ENCODE results near the gene SLC25A23. TPM values are rescaled to one million over a fixed set of nuclear protein-coding genes. Genes with fewer than 3 reads are reported as not detected.
"Not testable (repeated sequence)": the region's sequence is repeated elsewhere in the genome, so short reads cannot be mapped to it uniquely, and the experiment has no call there.

Gene SLC25A23
- total RNA-seq = 100 to 1,000 TPM; 111 to 328 (median 240) TPM

DNA sequence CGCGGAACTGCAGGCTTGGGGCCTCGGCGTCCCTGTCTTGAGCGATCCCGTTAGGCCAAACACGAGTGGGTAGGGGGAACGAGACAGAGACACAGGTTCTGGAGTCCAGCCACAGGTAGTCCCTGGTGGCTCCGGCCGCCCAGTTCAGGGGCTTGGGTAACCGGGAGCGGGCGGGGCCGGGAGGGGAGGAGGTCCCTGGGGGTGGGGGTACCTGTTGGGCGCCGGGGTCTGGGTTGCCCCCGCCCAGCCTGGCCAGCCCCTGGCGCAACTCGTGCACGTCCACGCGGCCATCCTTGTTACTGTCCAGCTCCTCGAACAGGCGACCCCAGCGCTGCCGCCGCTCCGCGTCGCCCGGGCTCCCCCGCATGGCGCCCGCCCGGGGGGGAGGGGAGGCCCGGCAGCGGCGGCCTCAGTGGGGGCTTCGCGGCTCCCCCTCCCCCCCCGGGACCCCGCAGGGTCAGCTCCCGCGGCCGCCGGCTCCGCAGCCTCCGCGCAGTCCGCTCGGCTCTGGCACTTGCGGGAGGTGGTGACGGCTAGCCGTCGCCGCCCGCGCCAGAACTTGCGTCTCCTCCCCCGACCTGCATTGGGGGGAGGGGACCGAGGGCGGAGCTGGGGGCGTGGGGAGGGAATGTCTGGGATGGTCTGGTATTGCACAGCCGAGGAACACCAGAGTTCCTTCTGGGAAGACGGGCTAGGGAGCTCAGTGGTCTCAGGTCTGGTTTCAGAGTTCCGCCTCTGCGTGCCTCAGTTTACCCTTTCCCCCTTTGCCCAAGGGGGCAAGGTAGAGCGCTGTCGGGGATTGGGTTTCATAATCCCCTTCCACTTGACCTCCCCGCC is at the start of gene SLC25A23:
TSS of gene SLC25A23 (minus strand) at position 531 of the 837 bp plus-strand sequence. CDS start at position 367, 164 bp downstream.
- WGBS, 2 donors (ENCODE audit: low coverage in 1 of 2) = 0 to 5% methylated on average over 2 to 8 of the region's 70 CpGs
- peak within 1 kb of the TSS; percentile 54 to 94 for H3K4me3 ChIP-seq
- H3K27ac ChIP-seq = peak within 1 kb of the TSS; percentile 75 to 94 (median 91)
- peaks cover 0 to 30% (median 10%) of the 10 kb centered on the region in 3 donors for H3K4me1 ChIP-seq
- ATAC-seq = peak; percentile 71
- H3K36me3 ChIP-seq = peaks cover 0 to 30% of the 10 kb centered on the region in 2 donors
- TF ChIP-seq POLR2A (IDR thresholded peaks at IDR 0.05) (peak; percentile 24 to 43), CTCF (IDR thresholded peaks at IDR 0.05) (no peak)
- peaks cover 18% of the 10 kb centered on the region for H3K27me3 ChIP-seq
- H3K9me3 ChIP-seq = peaks cover 0 to 5% (median 0%) of the 10 kb centered on the region in 3 donors

DNA sequence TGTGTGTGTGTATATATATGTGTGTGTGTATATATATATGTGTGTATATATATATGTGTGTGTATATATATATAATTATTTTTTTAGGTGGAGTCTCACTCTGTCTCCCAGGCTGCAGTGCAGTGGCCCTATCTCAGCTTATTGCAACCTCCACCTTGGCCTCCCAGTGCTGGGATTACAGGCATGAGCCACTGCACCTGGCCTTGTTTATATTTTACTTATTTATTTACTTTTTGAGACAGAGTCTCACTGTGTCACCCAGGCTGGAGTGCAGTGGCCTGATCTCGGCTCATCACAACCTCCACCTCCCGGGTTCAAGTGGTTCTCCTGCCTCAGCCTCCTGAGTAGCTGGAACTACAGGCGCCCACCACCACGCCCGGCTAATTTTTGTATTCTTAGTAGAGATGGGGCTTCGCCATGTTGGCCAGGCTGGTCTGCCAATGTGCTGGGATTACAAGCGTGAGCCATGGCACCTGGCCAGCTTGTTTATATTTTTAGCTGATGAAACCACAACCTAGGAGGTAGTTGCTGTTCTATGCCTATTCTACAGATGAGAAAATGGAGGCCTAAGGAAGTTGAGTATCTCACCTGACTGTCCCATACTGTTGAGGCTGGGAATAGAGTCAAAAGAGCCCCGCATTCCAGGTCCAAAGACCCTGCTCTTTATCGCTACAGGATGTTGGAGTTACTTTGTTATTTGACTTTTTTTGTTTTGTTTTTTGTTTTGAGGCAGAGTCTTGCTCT is 48.6 kb upstream of the SLC25A23 start:
- ATAC-seq, H3K4me1 ChIP-seq, H3K27ac ChIP-seq, H3K36me3 ChIP-seq, H3K9me3 ChIP-seq, H3K4me3 ChIP-seq: not testable (repeated sequence)
- peaks cover 36% of the 10 kb centered on the region for H3K27me3 ChIP-seq
- WGBS, 2 donors (ENCODE audit: low coverage in 1 of 2) = 88% methylated on average over 6 of the region's 9 CpGs; no CpG with 5 or more reads in 1 of the 2 donors

GRCh38 chr19:6503407-6504201 is 44.0 kb upstream of the SLC25A23 start:
- no peaks in the 10 kb centered on the region for H3K36me3 ChIP-seq
- no peak overlapping the region for H3K27ac ChIP-seq
- TF ChIP-seq POLR2AphosphoS5 (IDR thresholded peaks at IDR 0.05) = no peak
- TF ChIP-seq CTCF (IDR thresholded peaks at IDR 0.05) = no peak
- TF ChIP-seq POLR2A (IDR thresholded peaks at IDR 0.05) = no peak
- ATAC-seq = no peak
- 73 to 74% methylated on average over 6 to 8 of the region's 9 CpGs for WGBS, 2 donors (ENCODE audit: low coverage in 1 of 2)
- H3K27me3 ChIP-seq = peaks cover 74% of the 10 kb centered on the region
- H3K4me3 ChIP-seq = no peak overlapping the region
- no peaks in the 10 kb centered on the region for H3K9me3 ChIP-seq
- H3K4me1 ChIP-seq = peaks cover 0 to 12% (median 6%) of the 10 kb centered on the region in 3 donors

DNA sequence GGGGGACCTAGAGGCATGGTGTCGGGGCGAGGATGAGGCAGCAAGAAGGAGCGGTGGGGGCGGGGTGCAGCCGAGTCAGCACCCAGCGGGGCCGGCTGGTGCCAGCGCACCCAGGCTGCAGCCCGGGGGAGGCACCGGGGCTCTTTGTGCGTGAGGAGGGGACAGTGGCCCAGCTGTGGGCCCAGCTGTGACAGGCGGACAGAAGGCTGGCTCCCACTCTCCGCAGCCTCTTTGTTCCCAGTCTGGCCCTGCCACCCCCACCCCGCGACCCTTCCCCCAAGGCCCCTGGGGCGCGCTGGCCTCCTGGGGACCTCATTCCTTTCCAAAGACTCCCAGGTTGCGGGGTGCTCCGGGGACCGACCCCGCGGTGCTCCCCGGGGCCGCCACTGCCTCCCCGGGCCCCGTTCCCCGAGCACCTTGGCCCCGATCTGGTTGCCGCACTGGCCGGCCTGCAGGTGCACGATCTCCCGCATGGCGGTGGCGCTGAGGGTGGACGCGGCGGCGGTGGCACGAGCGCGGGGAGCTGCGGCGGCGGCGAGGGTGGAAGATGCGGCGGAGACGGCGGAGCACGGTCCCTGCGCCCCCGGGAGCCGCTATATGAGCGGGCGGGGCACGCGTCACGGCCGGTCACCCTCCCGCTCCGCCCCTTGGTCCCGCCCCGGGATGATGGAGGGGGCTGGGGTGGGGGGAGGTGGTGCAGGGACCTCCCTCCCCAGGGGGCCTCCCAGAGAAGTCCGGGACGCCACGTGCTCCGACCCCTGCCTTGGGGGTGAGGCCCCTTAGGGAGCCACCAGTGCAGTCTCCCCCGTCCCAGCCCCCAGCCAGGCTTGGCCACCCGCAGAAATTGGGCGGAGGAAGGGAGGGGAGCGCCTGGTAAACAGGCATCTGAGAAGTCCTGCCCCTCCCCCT is 42.4 kb upstream of the SLC25A23 start, which contains the start of gene TUBB4A:
TSS of gene TUBB4A (minus strand) at position 570 of the 909 bp plus-strand sequence. CDS start at position 473, 97 bp downstream.
- Histone ChIP-seq H3K36me3 (no peaks in the 10 kb centered on the region), H3K4me1 (peaks cover 0 to 12% (median 6%) of the 10 kb centered on the region in 3 donors), H3K27ac (peak within 1 kb of the TSS in 1 of 4 donors; percentile 29), H3K27me3 (peaks cover 80% of the 10 kb centered on the region), H3K4me3 (peak within 1 kb of the TSS in 1 of 2 donors; percentile 48), H3K9me3 (no peaks in the 10 kb centered on the region)
- WGBS, 2 donors (ENCODE audit: low coverage in 1 of 2) = 0% methylated on average over 1 to 9 of the region's 71 CpGs
- ATAC-seq = peak; percentile 39
- no peak for TF ChIP-seq EP300 (IDR thresholded peaks at IDR 0.05)
- TF ChIP-seq POLR2A (IDR thresholded peaks at IDR 0.05) = no peak
- TF ChIP-seq POLR2AphosphoS5 (IDR thresholded peaks at IDR 0.05) = no peak
- TF ChIP-seq CTCF (IDR thresholded peaks at IDR 0.05) = no peak
